Measurements from ENCODE around the gene EPAS1. TPM values are rescaled to one million over a fixed set of nuclear protein-coding genes. Genes with fewer than 3 reads are reported as not detected.

The EPAS1 gene
- polyA plus RNA-seq, 2 of the 4 experiments (the other 2 are of a cell fraction), result 128 to 143 TPM

GRCh38 chr2:46329803-46330775, 32.9 kb downstream of the EPAS1 start:
- 54% methylated on average over 7 of the region's 7 CpGs for WGBS (ENCODE audit: missing lambda C conversion rate)
- TF ChIP-seq HOXB5 (CRISPR knock-in tag; IDR thresholded peaks at IDR 0.05), result no peak
- TF ChIP-seq BCL3 (IDR thresholded peaks at IDR 0.05), result peak; percentile 63; the same call in 1 of the 3 replicates
- peak; percentile 96 for TF ChIP-seq CEBPB (IDR thresholded peaks at IDR 0.05)
- TF ChIP-seq HES2 (IDR thresholded peaks at IDR 0.05), result peak; percentile 72
- no peak for TF ChIP-seq RCOR1 (IDR thresholded peaks at IDR 0.05; ENCODE audit: low read depth, low read length)
- TF ChIP-seq EP300 (IDR thresholded peaks at IDR 0.05), result peak; percentile 71 to 81; a peak in 3 of 5 replicates
- peak; percentile 43 to 65; a peak in 4 of 5 replicates for TF ChIP-seq JUN (IDR thresholded peaks at IDR 0.05)
- TF ChIP-seq ATOH8 (CRISPR knock-in tag; IDR thresholded peaks at IDR 0.05; ENCODE audit: low read depth), result peak; percentile 63; the same call in 1 of the 2 replicates
- peak; percentile 77 for TF ChIP-seq JUNB (IDR thresholded peaks at IDR 0.05)
- TF ChIP-seq GATA3 (IDR thresholded peaks at IDR 0.05; ENCODE audit: borderline replicate concordance), result peak; percentile 78; the same call in 1 of the 2 replicates
- TF ChIP-seq SMC3 (IDR thresholded peaks at IDR 0.05), result peak; percentile 20; the same call in 2 of the 3 replicates
- TF ChIP-seq FOSL2 (IDR thresholded peaks at IDR 0.05), result peak; percentile 83
- TF ChIP-seq FOSL2 (CRISPR knock-in tag; IDR thresholded peaks at IDR 0.05), result peak; percentile 94
- no peak for TF ChIP-seq CHD2 (IDR thresholded peaks at IDR 0.05; ENCODE audit: low read length, partially characterized antibody)
- TF ChIP-seq MAX (IDR thresholded peaks at IDR 0.05), result peak; percentile 76
- TF ChIP-seq HOXA7 (CRISPR knock-in tag; IDR thresholded peaks at IDR 0.05), result 0 out of 2 replicates have a peak, but pooled peaks have one; percentile 66
- peak in 1 of 2 experiments; percentile 42; a peak in 1 of 5 replicates for TF ChIP-seq RAD21 (conservative IDR thresholded peaks at IDR 0.05 in 1 of 2, IDR thresholded peaks at IDR 0.05 in 1 of 2)
- TF ChIP-seq HOXB13 (CRISPR knock-in tag; IDR thresholded peaks at IDR 0.05; ENCODE audit: low read depth), result 0 out of 2 replicates have a peak, but pooled peaks have one; percentile 32
- TF ChIP-seq KDM1A (IDR thresholded peaks at IDR 0.05; ENCODE audit: low read depth), result no peak
- DNase-seq (ENCODE audit: low read depth in 1 of 2, low spot score in 1 of 2) (peak; percentile 66 to 86), ATAC-seq (peak; percentile 66 to 76), FAIRE-seq (peak; percentile 43)
- Histone ChIP-seq H3K4me3 (peak overlapping the region; percentile 12; the same call in 1 of the 3 replicates), H3K4me2 (peak overlapping the region; percentile 92), H3K9me3 (no peaks in the 10 kb centered on the region), H3K27ac (peak overlapping the region; percentile 88 to 89), H3K4me1 (peaks cover 99% of the 10 kb centered on the region)
- CTCF ChIA-PET, result interaction anchor here (0.9 to 6.0 kb wide), 8 partner anchors 14 to 337 kb away, joined by 3 to 45 read pairs (median 4); no protein-coding TSS in a partner anchor
- POLR2A ChIA-PET, result interaction anchor here (0.7 kb wide), 1 partner anchor 33 kb away, joined by 4 read pairs; the partner anchor contains the start of gene EPAS1

- peaks cover 97% of the 10 kb centered on the region for H3K4me1 ChIP-seq
- peak overlapping the region; percentile 92 for H3K4me2 ChIP-seq
- H3K4me3 ChIP-seq, result no peak overlapping the region
- no peak for TF ChIP-seq HES2 (IDR thresholded peaks at IDR 0.05)
- no peak for TF ChIP-seq ATOH8 (CRISPR knock-in tag; IDR thresholded peaks at IDR 0.05; ENCODE audit: low read depth)
- TF ChIP-seq KDM1A (IDR thresholded peaks at IDR 0.05; ENCODE audit: low read depth), result no peak
- no peak for TF ChIP-seq CHD2 (IDR thresholded peaks at IDR 0.05; ENCODE audit: low read length, partially characterized antibody)
- no peak for TF ChIP-seq TP53 (CRISPR knock-in tag; IDR thresholded peaks at IDR 0.05)
- TF ChIP-seq CBX2 (IDR thresholded peaks at IDR 0.05; ENCODE audit: borderline replicate concordance, low read depth), result no peak
- no peak for TF ChIP-seq ZFP36 (IDR thresholded peaks at IDR 0.05; ENCODE audit: borderline replicate concordance, partially characterized antibody)
- no peak for TF ChIP-seq HMGXB4 (CRISPR knock-in tag; IDR thresholded peaks at IDR 0.05; ENCODE audit: borderline replicate concordance)
- no peak for TF ChIP-seq MAX (IDR thresholded peaks at IDR 0.05)
- no peak for TF ChIP-seq EP300 (IDR thresholded peaks at IDR 0.05)
- no peak for TF ChIP-seq RCOR1 (IDR thresholded peaks at IDR 0.05; ENCODE audit: low read depth, low read length)
- no peak for TF ChIP-seq MAFK (IDR thresholded peaks at IDR 0.05; ENCODE audit: partially characterized antibody)
- TF ChIP-seq JUN (IDR thresholded peaks at IDR 0.05), result no peak
- POLR2A ChIA-PET, result no interaction called here
- FAIRE-seq, result no peak
- DNase-seq (ENCODE audit: low read depth in 1 of 2, low spot score in 1 of 2), result no peak
- 79% methylated on average over 8 of the region's 8 CpGs for WGBS (ENCODE audit: missing lambda C conversion rate)
- no peak for ATAC-seq
- CTCF ChIA-PET, result interaction anchor here (0.8 to 1.7 kb wide), 5 partner anchors 32 to 320 kb away, joined by 3 to 5 read pairs (median 4); partner anchors contain the start of gene EPAS1
- H3K27ac ChIP-seq, result peak overlapping the region; percentile 88 to 89
- no peaks in the 10 kb centered on the region for H3K9me3 ChIP-seq
These were observed 34.0 kb downstream of the EPAS1 start for GRCh38 chr2:46331109-46331766.
